ENCODE data around the gene HSD17B2.

- TF ChIP-seq CTCF (IDR thresholded peaks at IDR 0.05) (no peak), POLR2AphosphoS5 (IDR thresholded peaks at IDR 0.05) (no peak), POLR2A (IDR thresholded peaks at IDR 0.05; ENCODE audit: low read depth) (no peak)
Measured at GRCh38 chr16:82088483-82088882, 53.4 kb downstream of the HSD17B2 start.

All from esophagus muscularis mucosa (tissue), 3 donors.